ENCODE data around the gene NDUFA5.

The NDUFA5 gene

DNA sequence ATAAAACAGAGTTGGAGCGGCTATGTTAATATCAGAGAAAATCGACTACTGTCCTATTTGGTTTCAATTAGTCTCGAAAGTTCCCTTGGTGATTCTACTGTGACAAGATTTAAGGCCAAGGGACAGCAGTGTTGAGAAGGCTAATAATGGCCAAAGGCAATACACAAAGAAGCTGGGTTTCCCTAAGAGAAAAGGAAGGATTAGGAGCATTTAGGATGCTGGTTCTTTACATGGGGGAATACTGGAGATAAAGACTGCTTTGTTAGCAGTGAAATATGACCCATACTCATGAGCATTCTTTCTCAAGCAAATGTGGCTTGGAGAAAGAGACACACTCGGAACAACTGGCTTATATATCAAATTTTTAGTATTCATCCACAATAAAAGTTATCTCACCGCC is 55.4 kb downstream of the NDUFA5 start:
- DNase-seq (ENCODE audit: low read depth), result no peak

DNA sequence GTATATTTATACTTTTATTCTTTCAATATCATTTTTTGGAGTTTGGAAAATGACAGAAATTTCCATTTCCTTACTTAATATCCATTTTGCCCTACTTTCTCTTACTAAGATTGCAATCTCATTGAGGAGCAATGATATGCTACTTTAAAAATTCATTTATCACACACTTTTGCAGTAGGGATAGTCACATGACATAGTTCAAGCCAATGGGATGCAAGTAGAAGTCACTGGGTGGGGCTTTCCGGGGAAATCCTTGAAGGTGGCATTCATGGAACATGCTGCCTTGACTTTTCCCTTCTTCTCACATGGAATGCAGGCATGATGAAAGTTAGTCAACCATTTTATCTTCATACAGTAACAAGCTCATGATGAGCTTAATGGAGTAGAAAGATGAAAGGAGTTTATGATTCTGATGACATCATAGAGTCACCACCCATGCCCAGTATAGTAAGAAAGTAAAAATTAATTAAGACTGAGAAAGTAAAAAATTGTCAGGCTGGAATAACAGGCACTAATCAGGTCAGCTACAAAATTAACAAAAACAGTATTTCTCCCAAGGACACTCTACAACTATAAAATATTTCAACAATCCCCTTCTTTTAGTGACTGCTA is 56.6 kb downstream of the NDUFA5 start:
- DNase-seq (ENCODE audit: low read depth), result no peak

DNA sequence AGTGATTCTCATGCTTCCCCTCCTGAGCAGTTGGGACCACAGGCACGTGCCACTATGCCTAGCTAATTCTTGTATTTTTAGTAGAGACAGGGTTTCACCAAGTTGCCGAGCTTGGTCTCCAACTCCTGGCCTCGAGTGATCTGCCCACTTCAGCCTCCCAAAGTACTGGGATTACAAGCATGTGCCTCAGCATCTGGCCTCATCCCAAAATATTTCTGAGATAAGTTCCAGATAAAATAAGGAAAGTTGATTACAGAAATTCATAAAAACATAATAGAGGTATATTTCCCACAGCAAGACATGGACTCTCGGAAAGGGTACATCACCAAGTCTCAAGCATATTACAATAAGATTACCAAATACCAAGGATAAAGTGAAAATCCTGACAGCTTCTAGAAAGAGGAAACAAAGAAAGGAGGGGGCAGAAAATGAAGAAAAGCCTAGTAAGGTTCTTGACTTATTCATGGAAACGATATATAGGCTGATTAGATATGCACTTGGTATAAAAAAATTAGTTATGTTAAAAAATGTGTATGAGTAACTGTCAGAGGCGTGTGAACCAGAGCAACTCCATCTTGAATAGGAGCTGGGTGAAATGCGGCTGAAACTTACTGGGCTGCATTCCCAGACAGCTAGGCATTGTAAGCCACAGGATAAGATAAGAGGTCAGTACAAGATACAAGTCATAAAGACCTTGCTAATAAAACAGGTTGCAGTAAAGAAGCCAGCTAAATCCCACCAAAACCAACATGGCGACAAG is 58.2 kb downstream of the NDUFA5 start:
- no peak for DNase-seq (ENCODE audit: low read depth)

GRCh38 chr7:123498601-123499000 is 59.0 kb downstream of the NDUFA5 start:
- no peak for DNase-seq (ENCODE audit: low read depth)

- DNase-seq (ENCODE audit: low read depth), result no peak
These were observed 59.6 kb downstream of the NDUFA5 start for GRCh38 chr7:123498031-123498430.

DNA sequence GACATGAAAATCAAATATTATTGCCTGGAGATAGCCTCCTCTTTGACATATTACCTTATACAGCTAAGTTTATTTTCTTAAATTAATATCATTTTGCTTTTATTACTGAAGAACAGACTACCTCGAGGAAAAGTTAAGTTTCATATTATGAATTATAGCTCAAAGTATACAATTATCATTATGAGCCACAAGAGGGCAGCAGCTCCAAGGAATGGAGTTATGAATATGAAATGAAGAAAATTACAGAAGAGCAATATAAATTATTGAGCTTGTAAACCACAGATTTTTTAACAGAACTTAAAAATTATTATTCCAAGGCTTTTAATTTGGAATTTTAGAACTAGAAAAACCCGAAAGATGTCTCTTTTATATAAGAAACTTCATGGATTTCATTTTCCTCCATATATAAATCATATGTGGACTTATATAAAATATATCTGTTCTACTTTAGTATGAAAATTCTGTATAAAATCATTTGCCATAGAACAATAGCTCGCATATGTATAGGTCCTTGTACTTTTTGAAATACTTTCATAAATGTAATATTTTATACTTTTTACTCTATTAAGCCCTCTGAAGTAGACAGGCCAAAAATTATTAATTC is 63.3 kb downstream of the NDUFA5 start:
- DNase-seq (ENCODE audit: low read depth), result no peak

GRCh38 chr7:123492485-123492884 is 65.1 kb downstream of the NDUFA5 start:
- DNase-seq (ENCODE audit: low read depth), result no peak
